PC-3 (cell line): ENCODE data around the gene RNF141.

Experiments
- EZH2phosphoT487 ChIP-seq: fragments of 300-600 bp; sonication (generic); IDR thresholded peaks from 2 replicates; pipeline ENCODE4 v1.6.1; 2018; ENCODE audit warnings: mild to moderate bottlenecking, antibody characterized with exemption, low read length, borderline replicate concordance
- TF ChIP-seq, protein P1 (sequence below): fragments of 300-600 bp; sonication (generic); conservative IDR thresholded peaks from 2 replicates; pipeline ENCODE4 v1.5.1; 2017; ENCODE audit warnings: antibody characterized with exemption, low read depth, mild to moderate bottlenecking, low read length

DNA sequence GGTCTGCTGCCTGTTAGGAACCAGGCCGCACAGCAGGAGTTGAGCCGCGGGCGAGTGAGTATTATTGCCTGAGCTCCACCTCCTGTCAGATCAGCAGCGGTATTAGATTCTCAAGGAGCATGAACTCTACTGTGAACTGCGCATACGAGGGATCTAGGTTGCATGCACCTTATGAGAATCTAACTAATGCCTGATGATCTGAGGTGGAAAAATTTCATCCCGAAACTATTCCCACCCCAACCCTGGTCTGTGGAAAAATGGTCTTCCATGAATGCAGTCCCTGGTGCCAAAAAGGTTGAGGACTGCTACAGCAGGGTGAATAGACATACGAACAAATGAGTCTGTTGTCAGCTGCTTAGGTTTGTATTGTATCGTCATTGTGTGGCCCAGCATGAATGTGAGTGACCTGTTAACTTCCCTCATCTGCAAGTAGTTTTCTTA lies 29.8 kb downstream of the RNF141 start:
- TF ChIP-seq, protein P1, sequence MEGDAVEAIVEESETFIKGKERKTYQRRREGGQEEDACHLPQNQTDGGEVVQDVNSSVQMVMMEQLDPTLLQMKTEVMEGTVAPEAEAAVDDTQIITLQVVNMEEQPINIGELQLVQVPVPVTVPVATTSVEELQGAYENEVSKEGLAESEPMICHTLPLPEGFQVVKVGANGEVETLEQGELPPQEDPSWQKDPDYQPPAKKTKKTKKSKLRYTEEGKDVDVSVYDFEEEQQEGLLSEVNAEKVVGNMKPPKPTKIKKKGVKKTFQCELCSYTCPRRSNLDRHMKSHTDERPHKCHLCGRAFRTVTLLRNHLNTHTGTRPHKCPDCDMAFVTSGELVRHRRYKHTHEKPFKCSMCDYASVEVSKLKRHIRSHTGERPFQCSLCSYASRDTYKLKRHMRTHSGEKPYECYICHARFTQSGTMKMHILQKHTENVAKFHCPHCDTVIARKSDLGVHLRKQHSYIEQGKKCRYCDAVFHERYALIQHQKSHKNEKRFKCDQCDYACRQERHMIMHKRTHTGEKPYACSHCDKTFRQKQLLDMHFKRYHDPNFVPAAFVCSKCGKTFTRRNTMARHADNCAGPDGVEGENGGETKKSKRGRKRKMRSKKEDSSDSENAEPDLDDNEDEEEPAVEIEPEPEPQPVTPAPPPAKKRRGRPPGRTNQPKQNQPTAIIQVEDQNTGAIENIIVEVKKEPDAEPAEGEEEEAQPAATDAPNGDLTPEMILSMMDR = no peak
- no peak for TF ChIP-seq EZH2phosphoT487
